HG02571 (cell line): ENCODE data around the gene STRBP.
"Not testable (repeated sequence)": the region's sequence is repeated elsewhere in the genome, so short reads cannot be mapped to it uniquely, and the experiment has no call there.

Experiments
- ATAC-seq: cut with Tn5 transposase; IDR thresholded peaks from one replicate; pipeline ENCODE4 v1.9.1; 2021; ENCODE audit warnings: mild to moderate bottlenecking, moderate library complexity; ENCODE audit not compliant: unreplicated experiment

The STRBP gene

DNA sequence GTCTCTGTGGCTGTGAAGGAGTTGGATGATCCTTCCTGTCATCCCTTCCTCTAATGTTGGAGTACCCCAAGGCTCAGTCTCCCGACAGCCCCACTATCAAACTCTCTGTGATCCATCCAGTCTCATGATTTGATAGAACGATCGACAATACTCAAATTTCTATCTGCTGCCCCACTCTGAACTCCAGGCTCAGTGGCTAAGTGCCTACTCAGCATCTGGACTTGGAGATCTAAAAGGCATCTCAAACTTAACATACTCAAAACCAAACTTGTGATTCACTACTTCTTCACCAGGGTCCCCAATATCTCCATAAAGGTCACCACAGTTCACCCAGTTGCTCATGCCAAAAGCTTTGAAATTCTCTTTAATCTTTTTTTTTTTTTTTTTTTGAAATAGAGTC is 15.1 kb upstream of the STRBP start:
- no peak for ATAC-seq

DNA sequence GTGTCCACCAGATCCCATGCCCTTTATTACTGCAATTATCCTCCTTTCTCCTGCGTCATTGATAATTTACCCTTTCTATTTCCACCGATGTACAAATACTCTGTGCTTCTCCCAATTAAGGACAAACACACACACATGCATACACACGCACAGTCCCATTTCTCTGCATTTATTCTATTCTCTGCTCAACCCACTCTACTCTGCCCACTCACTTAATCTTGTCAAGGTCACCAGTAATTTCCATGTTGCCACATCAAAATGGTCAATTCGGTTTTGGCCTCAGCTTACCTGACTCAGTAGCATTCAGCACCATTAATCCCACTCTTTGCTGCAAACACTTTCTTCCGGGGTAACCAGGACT is 14.6 kb upstream of the STRBP start:
- ATAC-seq, result no peak

DNA sequence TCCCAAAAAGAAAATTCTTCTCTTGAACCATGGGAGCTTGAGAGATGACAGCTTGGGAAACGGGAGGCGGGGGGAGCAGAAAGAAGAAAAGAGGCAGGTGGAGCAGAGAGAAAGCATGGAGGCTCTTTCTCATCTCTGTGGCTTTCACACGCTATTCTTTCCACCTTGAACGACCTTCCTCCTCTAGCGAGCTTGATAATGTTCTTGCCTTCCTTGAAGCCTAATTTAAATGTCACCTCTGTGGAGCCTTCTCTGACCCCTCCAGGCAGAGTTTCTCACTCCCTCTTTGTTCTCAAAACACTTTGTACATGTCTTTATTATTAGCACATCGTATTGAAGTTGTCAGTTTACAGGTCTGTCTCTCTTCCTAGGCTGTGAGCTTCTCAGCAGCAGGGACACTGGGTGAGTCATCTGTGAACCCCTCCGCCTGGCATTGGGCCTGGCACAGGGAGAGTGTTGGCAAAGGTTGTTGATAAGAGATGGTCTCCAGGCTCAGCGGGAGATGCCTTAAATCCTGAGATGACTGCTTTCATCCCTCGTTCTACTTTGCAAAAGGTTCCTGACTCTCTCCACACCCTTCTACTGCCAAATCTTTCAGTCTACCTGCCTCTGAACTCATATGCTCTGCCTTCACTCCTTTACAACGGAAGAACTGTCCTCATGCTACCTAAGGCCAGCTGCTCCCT is 14.1 kb upstream of the STRBP start:
- no peak for ATAC-seq

GRCh38 chr9:123281659-123282350 is 13.4 kb upstream of the STRBP start:
- no peak for ATAC-seq

- not testable (repeated sequence) for ATAC-seq
Observed at GRCh38 chr9:123278879-123279493, 10.6 kb upstream of the STRBP start.

GRCh38 chr9:123278361-123278760 is 10.0 kb upstream of the STRBP start:
- ATAC-seq, result no peak

GRCh38 chr9:123276551-123276950 is 8.2 kb upstream of the STRBP start:
- ATAC-seq, result no peak

GRCh38 chr9:123271133-123271532 is 2.7 kb upstream of the STRBP start:
- not testable (repeated sequence) for ATAC-seq

GRCh38 chr9:123269281-123269680 is 895 bp upstream of the STRBP start:
- no peak for ATAC-seq

- ATAC-seq, result peak; percentile 16
Observed at GRCh38 chr9:123268199-123268464, 254 bp downstream of the STRBP start.

GRCh38 chr9:123267481-123268198 is 746 bp downstream of the STRBP start:
- ATAC-seq, result peak; percentile 6

DNA sequence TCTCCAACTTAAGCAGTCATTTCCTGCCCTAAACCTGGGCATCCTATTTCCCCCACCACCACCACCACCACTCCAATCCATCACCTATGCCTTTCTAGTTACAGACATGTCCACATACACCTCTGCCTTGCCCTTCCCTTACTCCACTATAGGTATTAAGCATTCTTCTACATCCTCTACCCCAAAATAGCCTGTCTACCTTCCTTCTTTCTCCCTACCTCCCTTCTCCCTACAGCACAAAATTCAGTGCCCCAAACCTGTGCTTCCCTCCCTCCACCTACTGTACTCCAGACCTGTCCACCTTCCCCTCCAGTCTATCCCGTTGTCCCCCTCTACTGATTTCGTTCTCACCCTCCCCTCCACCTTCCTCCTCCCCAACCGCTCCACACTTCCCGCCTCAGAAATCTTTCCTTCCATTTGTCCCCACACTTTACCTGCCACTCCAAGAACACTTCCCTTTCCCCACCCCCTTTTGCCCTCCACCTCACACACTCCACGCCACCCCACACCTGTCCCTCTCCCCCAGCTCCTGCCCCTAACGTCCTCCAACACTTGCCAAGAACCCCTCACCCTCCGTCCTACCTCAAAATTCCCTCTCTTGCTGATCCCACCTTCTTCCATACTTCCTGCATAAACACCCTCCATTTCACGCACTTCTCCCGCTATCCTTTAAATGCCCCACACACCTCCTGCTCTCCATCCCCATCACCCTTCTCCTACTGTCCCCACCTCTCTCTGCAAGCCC is 1.6 kb downstream of the STRBP start:
- no peak for ATAC-seq

DNA sequence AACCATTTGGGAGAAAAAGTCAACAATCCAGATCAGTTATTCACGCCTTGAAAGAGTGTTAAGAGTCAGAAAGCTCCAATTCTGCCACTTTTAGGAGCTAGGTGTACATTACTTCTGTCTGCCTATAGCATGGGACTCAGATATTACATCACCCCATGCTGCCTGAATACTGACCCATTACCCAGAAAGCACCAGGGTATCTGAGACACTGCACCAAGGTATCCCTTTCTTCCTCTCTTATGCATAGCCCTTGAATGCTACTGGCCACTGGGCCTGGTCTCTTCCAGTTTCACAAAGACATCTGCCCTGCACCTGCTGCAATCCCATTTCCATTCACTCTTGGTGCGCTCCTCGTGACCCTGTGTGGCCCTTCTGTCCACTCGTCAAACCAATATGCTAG is 2.6 kb downstream of the STRBP start:
- no peak for ATAC-seq

GRCh38 chr9:123263227-123263626 is 5.2 kb downstream of the STRBP start:
- no peak for ATAC-seq

- no peak for ATAC-seq
Observed at GRCh38 chr9:123262338-123262737, 6.0 kb downstream of the STRBP start.

DNA sequence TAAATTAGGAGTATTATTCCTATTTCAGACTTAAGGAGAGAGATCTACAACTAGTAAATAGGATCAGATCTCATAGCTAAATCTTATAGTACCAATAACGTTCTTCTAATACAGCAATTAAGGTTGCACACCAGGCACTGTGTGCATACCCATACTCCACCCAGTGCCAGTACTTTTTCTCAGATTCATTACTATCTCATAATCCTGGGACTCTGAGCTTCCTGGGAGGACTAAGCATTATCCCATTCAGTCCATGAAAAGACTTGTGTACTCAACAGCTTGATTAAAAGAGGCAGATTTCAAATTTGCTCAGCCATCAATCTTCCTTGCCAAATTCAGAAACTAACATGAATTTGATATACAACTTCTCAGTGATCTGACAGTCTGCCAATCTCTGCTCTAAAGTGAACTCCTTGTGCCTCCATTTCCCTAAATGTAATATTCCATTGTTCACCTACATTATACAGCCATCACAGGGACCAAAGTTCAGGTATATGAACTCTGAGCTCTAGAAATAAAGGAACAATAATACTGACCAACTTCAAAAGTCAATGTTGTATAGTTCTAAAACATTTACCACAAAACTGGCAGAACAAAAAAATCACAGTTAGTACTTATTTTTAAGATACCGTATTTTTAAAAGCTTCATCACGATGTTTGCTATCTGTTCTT is 7.2 kb downstream of the STRBP start:
- no peak for ATAC-seq

DNA sequence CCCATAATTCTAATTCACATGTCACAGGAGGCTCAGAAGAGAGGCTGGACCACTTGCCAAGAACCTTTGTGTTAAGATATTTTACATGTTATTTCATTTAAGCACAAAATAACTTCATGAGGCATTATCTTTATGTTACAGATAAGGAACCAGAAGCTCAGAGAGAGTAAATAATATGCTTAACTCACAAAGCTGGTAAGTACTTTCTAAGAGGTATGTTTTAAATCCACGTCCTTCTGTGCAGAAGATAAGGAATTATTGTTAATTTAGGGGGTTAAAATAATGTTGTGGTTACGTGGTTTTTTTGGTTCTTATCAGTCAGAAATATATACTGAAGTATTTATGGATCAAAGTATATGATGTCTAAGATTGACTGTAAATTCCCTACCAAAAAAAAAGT is 8.0 kb downstream of the STRBP start:
- no peak for ATAC-seq

- no peak for ATAC-seq
Observed at GRCh38 chr9:123257276-123257675, 11.1 kb downstream of the STRBP start.

DNA sequence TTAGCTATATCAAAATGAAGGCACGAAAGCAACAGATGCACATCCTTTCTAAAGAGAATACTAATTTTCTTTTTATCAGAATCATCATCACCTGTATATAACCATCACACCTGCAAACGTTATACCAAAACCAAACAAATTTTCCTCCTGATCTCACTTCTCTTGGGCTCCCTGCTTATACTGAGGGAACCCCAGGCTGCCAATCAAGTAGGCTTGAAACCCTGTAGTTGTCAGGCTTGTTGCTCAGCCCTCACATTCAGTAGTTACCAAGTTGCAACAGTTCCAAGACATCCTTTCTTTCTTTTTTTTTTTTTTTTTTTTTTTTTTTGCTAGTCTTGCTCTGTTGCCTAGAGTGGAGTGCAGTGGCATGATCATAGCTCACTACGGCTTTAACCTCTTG is 12.7 kb downstream of the STRBP start:
- ATAC-seq, result no peak

DNA sequence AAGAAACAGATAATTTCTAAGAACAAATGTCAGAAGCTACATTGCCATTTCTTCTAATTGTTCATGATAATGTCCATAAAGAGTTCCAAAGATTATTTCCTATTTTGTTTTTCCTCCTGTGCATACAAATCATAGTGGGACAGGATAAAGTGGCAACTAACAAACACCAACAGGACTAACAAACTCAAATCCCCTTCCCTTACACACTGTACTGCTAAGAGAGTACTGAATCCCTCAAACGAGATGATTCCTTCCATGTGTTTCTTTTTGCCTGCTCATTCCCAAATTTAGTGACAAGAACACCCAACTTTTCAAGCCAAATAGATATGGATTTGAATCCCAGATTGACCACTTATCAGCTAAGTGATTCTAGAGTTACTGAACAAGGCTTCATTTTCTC is 15.2 kb downstream of the STRBP start:
- ATAC-seq, result no peak

DNA sequence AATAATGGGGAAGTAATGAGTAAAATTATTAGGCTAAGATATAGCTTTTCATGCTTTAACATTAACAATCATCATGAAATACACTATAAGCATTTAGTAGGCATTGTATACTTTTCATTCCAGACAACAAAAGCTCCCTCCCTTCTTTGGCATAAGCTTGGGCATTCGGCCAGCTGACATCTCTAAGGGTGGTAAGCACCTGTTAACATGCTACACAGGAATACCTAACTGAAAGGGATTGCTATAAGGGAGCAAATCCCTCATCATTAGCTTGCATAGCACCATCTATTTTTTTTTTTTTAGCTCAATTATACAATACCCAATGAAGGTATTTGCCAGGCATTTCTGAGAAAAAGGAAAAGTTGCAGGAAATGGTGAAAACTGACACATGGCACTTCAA is 16.6 kb downstream of the STRBP start:
- no peak for ATAC-seq
